ENCODE measurements around the gene SYNC.

The SYNC gene

DNA sequence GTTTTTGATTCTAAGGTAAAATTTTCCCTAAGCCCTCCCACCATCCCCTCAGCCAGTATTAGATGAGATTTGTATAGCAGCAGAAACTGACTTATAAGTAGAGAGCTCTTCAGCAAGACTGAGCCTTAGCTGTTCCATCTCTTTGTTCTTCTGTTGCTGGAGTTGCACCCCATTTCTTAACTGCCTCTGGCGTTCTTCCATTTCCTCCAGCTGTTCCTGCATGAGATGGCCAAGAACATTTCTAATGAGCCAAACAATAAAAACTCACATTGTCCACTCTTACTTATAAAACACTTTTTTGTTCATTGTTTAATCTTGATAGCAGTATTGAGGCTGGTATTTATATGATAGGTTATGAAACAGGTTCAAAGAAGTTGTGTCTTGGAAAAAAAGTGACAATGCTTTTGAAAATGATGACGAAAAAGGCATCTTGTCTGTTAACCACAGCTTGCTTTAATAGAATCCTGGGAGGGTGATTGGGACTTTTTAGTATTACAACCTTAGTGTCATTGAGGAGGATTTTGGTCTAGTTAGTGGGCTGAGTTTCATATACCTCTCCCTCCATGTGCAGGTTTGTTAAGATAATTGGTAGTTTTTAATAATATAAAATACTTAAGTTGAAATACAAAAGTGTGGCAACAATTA, 18.3 kb downstream of the SYNC start:
- Histone ChIP-seq H3K79me2 (ENCODE audit: insufficient read depth, low read length) (no peaks in the 10 kb centered on the region), H3K9me3 (ENCODE audit: low read length) (no peaks in the 10 kb centered on the region), H3K4me1 (ENCODE audit: insufficient read depth, low read length, severe bottlenecking) (no peaks in the 10 kb centered on the region), H3K9ac (ENCODE audit: low read length) (no peak overlapping the region), H3K4me3 (ENCODE audit: low read depth, low read length, poor library complexity, severe bottlenecking) (no peak overlapping the region), H3K9me2 (ENCODE audit: low read depth, low read length) (no peaks in the 10 kb centered on the region), H4K20me1 (ENCODE audit: insufficient read depth, low read length) (no peaks in the 10 kb centered on the region), H3K27ac (ENCODE audit: low read depth, low read length, poor library complexity, severe bottlenecking) (no peak overlapping the region), H2AFZ (ENCODE audit: low read length) (no peak overlapping the region), H3K27me3 (ENCODE audit: insufficient read depth, low read length) (no peaks in the 10 kb centered on the region), H3K4me2 (ENCODE audit: low read length) (no peak overlapping the region), H3K36me3 (ENCODE audit: insufficient read depth, low read length) (peaks cover 75% of the 10 kb centered on the region), H3F3A (ENCODE audit: insufficient read depth, low read length) (no peaks in the 10 kb centered on the region)
- TF ChIP-seq EZH2 (IDR thresholded peaks at IDR 0.05; ENCODE audit: borderline replicate concordance, low read length): no peak
- TF ChIP-seq, protein P1, sequence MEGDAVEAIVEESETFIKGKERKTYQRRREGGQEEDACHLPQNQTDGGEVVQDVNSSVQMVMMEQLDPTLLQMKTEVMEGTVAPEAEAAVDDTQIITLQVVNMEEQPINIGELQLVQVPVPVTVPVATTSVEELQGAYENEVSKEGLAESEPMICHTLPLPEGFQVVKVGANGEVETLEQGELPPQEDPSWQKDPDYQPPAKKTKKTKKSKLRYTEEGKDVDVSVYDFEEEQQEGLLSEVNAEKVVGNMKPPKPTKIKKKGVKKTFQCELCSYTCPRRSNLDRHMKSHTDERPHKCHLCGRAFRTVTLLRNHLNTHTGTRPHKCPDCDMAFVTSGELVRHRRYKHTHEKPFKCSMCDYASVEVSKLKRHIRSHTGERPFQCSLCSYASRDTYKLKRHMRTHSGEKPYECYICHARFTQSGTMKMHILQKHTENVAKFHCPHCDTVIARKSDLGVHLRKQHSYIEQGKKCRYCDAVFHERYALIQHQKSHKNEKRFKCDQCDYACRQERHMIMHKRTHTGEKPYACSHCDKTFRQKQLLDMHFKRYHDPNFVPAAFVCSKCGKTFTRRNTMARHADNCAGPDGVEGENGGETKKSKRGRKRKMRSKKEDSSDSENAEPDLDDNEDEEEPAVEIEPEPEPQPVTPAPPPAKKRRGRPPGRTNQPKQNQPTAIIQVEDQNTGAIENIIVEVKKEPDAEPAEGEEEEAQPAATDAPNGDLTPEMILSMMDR (IDR thresholded peaks at IDR 0.05; ENCODE audit: low read length): no peak

DNA sequence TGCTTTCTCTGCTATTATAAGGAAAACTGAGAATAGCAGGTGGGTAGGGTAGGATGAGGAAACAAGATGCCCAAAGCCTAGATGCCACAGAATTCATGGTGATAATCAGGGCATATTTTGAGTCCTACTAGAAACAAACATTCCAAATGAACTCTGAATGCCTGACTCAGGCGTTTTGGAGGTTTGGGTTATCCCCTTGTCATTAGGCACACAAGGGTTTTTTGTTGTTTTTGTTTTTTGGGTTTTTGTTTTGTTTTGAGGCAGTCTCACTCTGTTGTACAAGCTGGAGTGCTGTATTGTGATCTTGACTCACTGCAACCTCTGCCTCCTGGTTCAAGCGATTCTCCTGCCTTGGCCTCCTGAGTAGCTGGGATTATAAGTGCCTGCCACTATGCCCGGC, 19.2 kb downstream of the SYNC start:
- Histone ChIP-seq H4K20me1 (ENCODE audit: insufficient read depth, low read length) (no peaks in the 10 kb centered on the region), H3K4me1 (ENCODE audit: insufficient read depth, low read length, severe bottlenecking) (no peaks in the 10 kb centered on the region), H3K27me3 (ENCODE audit: insufficient read depth, low read length) (no peaks in the 10 kb centered on the region), H3K4me3 (ENCODE audit: low read depth, low read length, poor library complexity, severe bottlenecking) (no peak overlapping the region), H2AFZ (ENCODE audit: low read length) (no peak overlapping the region), H3K36me3 (ENCODE audit: insufficient read depth, low read length) (peaks cover 84% of the 10 kb centered on the region), H3K4me2 (ENCODE audit: low read length) (no peak overlapping the region), H3K9me2 (ENCODE audit: low read depth, low read length) (no peaks in the 10 kb centered on the region), H3K79me2 (ENCODE audit: insufficient read depth, low read length) (no peaks in the 10 kb centered on the region), H3K27ac (ENCODE audit: low read depth, low read length, poor library complexity, severe bottlenecking) (no peak overlapping the region), H3K9ac (ENCODE audit: low read length) (no peak overlapping the region), H3K9me3 (ENCODE audit: low read length) (no peaks in the 10 kb centered on the region), H3F3A (ENCODE audit: insufficient read depth, low read length) (no peaks in the 10 kb centered on the region)
- TF ChIP-seq EZH2 (IDR thresholded peaks at IDR 0.05; ENCODE audit: borderline replicate concordance, low read length): no peak
- TF ChIP-seq, protein P1 (IDR thresholded peaks at IDR 0.05; ENCODE audit: low read length): no peak

DNA sequence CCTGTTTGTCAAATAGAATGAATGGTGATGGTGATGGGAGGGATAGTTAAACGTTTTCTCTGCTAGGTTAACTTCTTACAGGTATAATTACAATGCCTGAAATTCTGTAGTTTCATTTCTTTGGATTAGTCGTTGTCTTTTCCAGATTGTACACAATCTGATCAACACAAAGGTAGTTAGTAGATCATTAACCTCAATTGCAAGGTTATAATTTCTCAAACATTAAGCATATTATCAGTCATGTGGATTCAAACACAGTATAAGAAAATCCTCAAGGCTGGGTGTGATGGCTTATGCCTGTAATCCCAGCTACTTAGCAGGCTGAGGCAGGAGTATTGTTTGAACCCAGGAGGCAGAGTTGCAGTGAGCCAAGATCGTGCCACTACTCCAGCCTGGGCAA, 20.6 kb downstream of the SYNC start:
- H3K27ac ChIP-seq (ENCODE audit: low read depth, low read length, poor library complexity, severe bottlenecking): no peak overlapping the region
- H3K4me1 ChIP-seq (ENCODE audit: insufficient read depth, low read length, severe bottlenecking): no peaks in the 10 kb centered on the region
- H2AFZ ChIP-seq (ENCODE audit: low read length): no peak overlapping the region
- H3K36me3 ChIP-seq (ENCODE audit: insufficient read depth, low read length): peaks cover 97% of the 10 kb centered on the region
- no peaks in the 10 kb centered on the region for H3K79me2 ChIP-seq (ENCODE audit: insufficient read depth, low read length)
- H3F3A ChIP-seq (ENCODE audit: insufficient read depth, low read length): no peaks in the 10 kb centered on the region
- no peaks in the 10 kb centered on the region for H4K20me1 ChIP-seq (ENCODE audit: insufficient read depth, low read length)
- H3K9me3 ChIP-seq (ENCODE audit: low read length): no peaks in the 10 kb centered on the region
- H3K9me2 ChIP-seq (ENCODE audit: low read depth, low read length): no peaks in the 10 kb centered on the region
- H3K4me2 ChIP-seq (ENCODE audit: low read length): no peak overlapping the region
- no peak overlapping the region for H3K9ac ChIP-seq (ENCODE audit: low read length)
- no peaks in the 10 kb centered on the region for H3K27me3 ChIP-seq (ENCODE audit: insufficient read depth, low read length)
- no peak overlapping the region for H3K4me3 ChIP-seq (ENCODE audit: low read depth, low read length, poor library complexity, severe bottlenecking)
- TF ChIP-seq, protein P1 (IDR thresholded peaks at IDR 0.05; ENCODE audit: low read length): no peak
- TF ChIP-seq EZH2 (IDR thresholded peaks at IDR 0.05; ENCODE audit: borderline replicate concordance, low read length): no peak
